ENCODE data around the gene CTSD. TPM values are rescaled to one million over a fixed set of nuclear protein-coding genes. Genes with fewer than 3 reads are reported as not detected.

CTSD gene
- total RNA-seq, 1 experiment from 2014 or later, result 367 TPM

GRCh38 chr11:1792461-1792860, 28.7 kb upstream of the CTSD start:
- TF ChIP-seq CTCF (IDR thresholded peaks at IDR 0.05; ENCODE audit: unreplicated experiment), result no peak
- ChIA-PET CTCF (interaction anchor here (1.6 kb wide), 1 partner anchor 40 kb away, joined by 5 read pairs; no protein-coding TSS in a partner anchor), POLR2A (no interaction called here)
- no peaks in the 10 kb centered on the region for H3K9me3 Mint-ChIP-seq (ENCODE audit: unreplicated experiment)
- intact Hi-C loops (cut with micrococcal nuclease), result no loop called here
- H3K27ac Mint-ChIP-seq (ENCODE audit: low read depth, unreplicated experiment), result no peak overlapping the region
- peaks cover 23% of the 10 kb centered on the region for H3K27me3 Mint-ChIP-seq (ENCODE audit: insufficient read depth, unreplicated experiment)
- H3K4me3 Mint-ChIP-seq (ENCODE audit: unreplicated experiment), result no peak overlapping the region
- H3K4me1 Mint-ChIP-seq (ENCODE audit: insufficient read depth, unreplicated experiment), result peaks cover 7% of the 10 kb centered on the region
- no TSS peak for BruUV-seq (replicated peaks)
- no peak for DNase-seq (ENCODE audit: unreplicated experiment)
- no peaks in the 10 kb centered on the region for H3K36me3 Mint-ChIP-seq (ENCODE audit: insufficient read depth, unreplicated experiment)

DNA sequence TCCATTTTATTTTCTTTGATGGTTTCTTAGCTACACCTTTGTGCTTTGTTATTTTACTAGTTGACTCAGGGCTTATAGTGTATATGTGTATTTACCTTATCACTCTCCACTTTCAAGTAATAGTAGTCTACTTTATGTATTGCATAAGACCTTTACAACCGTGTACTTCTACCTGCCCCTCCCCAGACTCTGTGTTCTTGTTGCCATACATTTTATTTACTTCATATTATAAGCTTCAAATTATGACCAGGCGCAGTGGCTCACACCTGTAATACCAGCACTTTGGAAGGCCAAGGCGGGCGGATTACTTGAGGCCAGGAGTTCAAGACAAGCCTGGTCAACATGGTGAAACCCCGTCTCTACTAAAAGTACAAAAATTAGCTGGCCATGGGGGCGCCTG, 28.2 kb upstream of the CTSD start:
- H3K9me3 Mint-ChIP-seq (ENCODE audit: unreplicated experiment), result no peaks in the 10 kb centered on the region
- CTCF ChIA-PET, result interaction anchor here (1.6 kb wide), 1 partner anchor 41 kb away, joined by 5 read pairs; no protein-coding TSS in a partner anchor
- H3K4me1 Mint-ChIP-seq (ENCODE audit: insufficient read depth, unreplicated experiment), result peaks cover 7% of the 10 kb centered on the region
- intact Hi-C loops (cut with micrococcal nuclease), result no loop called here
- no peak overlapping the region for H3K27ac Mint-ChIP-seq (ENCODE audit: low read depth, unreplicated experiment)
- no peak overlapping the region for H3K4me3 Mint-ChIP-seq (ENCODE audit: unreplicated experiment)
- POLR2A ChIA-PET, result interaction anchor here (0.7 kb wide), 2 partner anchors 11 to 41 kb away, joined by 3 read pairs; no protein-coding TSS in a partner anchor
- no peaks in the 10 kb centered on the region for H3K36me3 Mint-ChIP-seq (ENCODE audit: insufficient read depth, unreplicated experiment)
- DNase-seq (ENCODE audit: unreplicated experiment), result no peak
- no TSS peak for BruUV-seq (replicated peaks)
- TF ChIP-seq CTCF (IDR thresholded peaks at IDR 0.05; ENCODE audit: unreplicated experiment), result no peak
- H3K27me3 Mint-ChIP-seq (ENCODE audit: insufficient read depth, unreplicated experiment), result peaks cover 23% of the 10 kb centered on the region

- CTCF ChIA-PET, result interaction anchor here (2.2 kb wide), 1 partner anchor 47 kb away, joined by 6 read pairs; no protein-coding TSS in a partner anchor
- no peak overlapping the region for H3K27ac Mint-ChIP-seq (ENCODE audit: low read depth, unreplicated experiment)
- POLR2A ChIA-PET, result interaction anchor here (0.7 to 0.9 kb wide), 2 partner anchors 9 to 22 kb away, joined by 3 read pairs; no protein-coding TSS in a partner anchor
- H3K4me3 Mint-ChIP-seq (ENCODE audit: unreplicated experiment), result no peak overlapping the region
- DNase-seq (ENCODE audit: unreplicated experiment), result no peak
- no peak for TF ChIP-seq CTCF (IDR thresholded peaks at IDR 0.05; ENCODE audit: unreplicated experiment)
- no TSS peak for BruUV-seq (replicated peaks)
- peaks cover 5% of the 10 kb centered on the region for H3K36me3 Mint-ChIP-seq (ENCODE audit: insufficient read depth, unreplicated experiment)
- intact Hi-C loops (cut with micrococcal nuclease), result no loop called here
- peaks cover 10% of the 10 kb centered on the region for H3K4me1 Mint-ChIP-seq (ENCODE audit: insufficient read depth, unreplicated experiment)
- peaks cover 9% of the 10 kb centered on the region for H3K27me3 Mint-ChIP-seq (ENCODE audit: insufficient read depth, unreplicated experiment)
- no peaks in the 10 kb centered on the region for H3K9me3 Mint-ChIP-seq (ENCODE audit: unreplicated experiment)
These were observed 22.7 kb upstream of the CTSD start for GRCh38 chr11:1786466-1786865.

- Mint-ChIP-seq H3K4me1 (ENCODE audit: insufficient read depth, unreplicated experiment) (peaks cover 10% of the 10 kb centered on the region), H3K27me3 (ENCODE audit: insufficient read depth, unreplicated experiment) (peaks cover 4% of the 10 kb centered on the region), H3K9me3 (ENCODE audit: unreplicated experiment) (no peaks in the 10 kb centered on the region), H3K27ac (ENCODE audit: low read depth, unreplicated experiment) (no peak overlapping the region), H3K4me3 (ENCODE audit: unreplicated experiment) (no peak overlapping the region), H3K36me3 (ENCODE audit: insufficient read depth, unreplicated experiment) (peaks cover 5% of the 10 kb centered on the region)
- TF ChIP-seq CTCF (IDR thresholded peaks at IDR 0.05; ENCODE audit: unreplicated experiment), result no peak
- no peak for DNase-seq (ENCODE audit: unreplicated experiment)
- ChIA-PET POLR2A (interaction anchor here (0.9 kb wide), 2 partner anchors 8 to 21 kb away, joined by 3 read pairs; no protein-coding TSS in a partner anchor), CTCF (interaction anchor here (0.8 to 2.2 kb wide), 3 partner anchors 11 to 47 kb away, joined by 3 to 6 read pairs (median 3); no protein-coding TSS in a partner anchor)
- intact Hi-C loops (cut with micrococcal nuclease), result no loop called here
- BruUV-seq (replicated peaks), result no TSS peak
These were observed 22.2 kb upstream of the CTSD start for GRCh38 chr11:1785749-1786413.
